ENCODE results near the gene CD33.
"Not testable (repeated sequence)": the region's sequence is repeated elsewhere in the genome, so short reads cannot be mapped to it uniquely, and the experiment has no call there.

CD33 gene

DNA sequence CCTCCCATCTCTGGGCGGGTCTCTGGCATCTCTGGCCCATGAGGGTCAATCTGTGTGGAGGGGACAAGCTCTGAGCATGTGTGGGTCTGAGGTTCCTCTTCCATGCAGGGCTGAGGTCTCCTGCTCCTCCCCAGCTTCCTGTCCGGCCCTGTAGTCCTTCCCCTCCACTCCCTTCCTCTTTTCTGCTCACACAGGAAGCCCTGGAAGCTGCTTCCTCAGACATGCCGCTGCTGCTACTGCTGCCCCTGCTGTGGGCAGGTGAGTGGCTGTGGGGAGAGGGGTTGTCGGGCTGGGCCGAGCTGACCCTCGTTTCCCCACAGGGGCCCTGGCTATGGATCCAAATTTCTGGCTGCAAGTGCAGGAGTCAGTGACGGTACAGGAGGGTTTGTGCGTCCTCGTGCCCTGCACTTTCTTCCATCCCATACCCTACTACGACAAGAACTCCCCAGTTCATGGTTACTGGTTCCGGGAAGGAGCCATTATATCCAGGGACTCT lies at the start of gene CD33:
Gene CD33, plus strand, starts transcription at position 183 of the 496 bp plus-strand sequence. Its CDS starts 39 bp downstream, at position 222.
- not testable (repeated sequence) for DNase-seq

- no peak for DNase-seq
Measured at GRCh38 chr19:51179256-51179655, 45.6 kb upstream of the CD33 start.

DNA sequence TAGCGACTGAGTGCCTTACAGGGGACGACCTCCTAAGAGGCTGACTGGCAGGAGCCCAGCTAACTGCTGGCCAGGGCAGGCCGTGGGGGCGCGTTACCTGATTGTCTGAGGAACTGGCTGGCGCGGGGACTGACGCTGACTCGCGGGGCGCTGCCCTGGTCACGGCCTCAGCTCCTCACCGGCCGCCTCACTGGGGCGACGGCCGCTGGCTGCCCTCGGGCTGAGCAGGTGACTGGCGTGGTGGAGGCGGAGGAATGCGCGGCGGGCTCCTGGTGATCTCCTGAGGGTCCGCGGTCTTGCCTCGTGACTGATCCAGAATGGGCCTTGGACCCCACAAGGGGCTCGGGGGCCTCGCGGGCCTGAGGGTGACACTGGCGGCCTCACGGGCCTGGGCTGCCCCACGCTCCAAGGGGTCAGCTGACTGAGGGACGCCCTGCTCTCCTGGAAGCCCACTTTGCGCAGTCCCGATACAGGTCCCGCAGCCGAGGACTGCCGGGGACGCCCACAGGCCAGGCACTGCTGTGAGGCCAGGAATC lies 43.4 kb upstream of the CD33 start:
- no peak for DNase-seq

DNA sequence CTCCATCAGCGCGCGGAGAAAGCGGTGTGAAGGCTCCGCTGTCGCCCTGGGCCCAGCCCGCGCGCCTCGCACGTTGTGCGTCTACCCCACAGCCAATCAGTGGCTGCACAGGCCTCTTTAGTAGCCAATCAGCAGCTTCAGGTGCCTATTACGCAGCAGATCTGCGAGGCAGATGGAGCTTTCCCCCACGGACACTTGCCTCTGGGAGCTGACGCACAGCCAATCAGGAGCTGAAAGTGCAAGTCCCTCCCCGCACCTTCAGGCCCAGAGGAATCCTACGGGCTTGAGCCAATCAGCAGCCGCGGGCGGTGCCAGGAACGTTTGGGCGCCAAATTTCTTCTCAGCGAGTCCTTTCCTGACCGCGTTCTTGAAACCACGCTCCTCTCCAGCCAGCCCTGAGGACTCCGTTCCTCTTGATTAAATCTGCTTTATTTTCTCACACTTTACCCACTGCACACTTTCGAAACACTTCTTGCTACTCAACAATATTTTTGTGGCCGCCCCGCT lies 42.9 kb upstream of the CD33 start:
- DNase-seq, result no peak

DNA sequence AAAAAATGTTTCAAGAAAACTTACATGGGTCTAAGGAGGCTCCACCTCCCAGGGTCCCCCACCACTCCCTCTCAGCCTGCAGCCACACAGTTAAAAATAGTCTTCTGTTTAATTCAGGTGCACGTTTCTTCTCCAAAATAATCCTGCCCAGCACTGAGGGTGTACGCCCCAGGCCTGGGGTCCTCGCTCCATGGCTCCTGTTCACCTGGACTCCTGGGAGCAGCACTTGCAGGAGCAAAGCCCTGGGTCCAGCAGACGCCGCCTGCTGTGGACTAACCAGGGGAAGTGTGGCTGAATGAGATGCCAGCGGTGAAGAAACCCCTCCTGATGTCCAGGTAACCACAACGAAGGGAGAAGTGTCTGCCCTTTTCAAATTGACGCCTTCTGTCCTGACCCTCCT lies 41.3 kb upstream of the CD33 start:
- no peak for DNase-seq

DNA sequence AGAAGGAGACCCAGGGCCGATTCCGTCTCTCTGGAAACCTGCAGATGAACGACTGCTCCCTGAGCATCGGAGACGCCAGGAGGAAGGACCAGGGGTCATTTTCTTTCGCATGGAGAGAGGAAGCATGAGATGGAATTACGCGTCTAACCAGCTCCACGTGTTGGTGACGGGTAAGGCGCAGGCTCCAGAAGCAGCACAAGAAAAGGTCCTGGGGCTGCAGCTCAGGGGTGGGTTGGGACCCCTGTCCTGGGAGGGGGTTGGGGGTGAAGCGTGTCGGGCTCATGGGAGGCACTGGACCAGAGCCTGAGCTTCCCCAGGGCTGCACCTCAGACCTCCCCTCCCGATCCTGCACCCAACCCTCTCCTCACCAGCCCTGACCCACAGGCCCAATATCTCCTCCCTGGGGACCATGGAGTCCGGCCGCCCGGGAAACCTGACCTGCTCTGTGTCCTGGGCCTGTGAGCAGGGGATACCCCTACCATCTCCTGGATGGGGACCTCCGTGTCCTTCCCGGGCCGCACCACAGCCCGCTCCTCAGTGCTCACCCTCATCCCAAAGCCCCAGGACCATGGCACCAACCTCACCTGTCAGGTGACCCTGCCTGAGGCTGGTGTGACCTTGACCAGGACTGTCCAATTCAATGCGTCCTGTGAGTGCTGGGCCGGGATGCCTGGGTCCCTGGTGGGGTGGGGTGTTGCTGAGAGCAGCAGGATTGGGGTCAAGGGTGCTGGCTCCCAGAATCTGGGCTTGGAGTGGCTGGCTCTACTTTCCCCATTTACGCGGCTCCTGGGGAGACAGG lies 39.6 kb upstream of the CD33 start:
- no peak for DNase-seq

DNA sequence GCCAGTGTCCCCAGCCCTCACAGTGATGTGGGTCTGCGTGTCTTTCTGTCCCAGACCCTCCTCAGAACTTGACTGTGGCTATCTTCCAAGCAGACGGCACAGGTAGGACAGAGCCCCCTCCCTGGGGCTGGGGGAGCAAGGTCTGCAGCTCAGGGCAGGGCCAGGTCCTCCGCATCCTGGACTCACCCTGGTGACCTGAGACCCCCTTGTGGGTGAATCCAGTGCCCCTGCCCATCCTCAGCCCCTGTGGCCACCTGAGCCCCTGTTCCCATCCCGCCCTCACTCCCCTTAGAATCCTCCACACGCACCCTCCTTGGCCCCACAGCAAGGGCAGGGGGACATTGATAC lies 39.0 kb upstream of the CD33 start:
- no peak for DNase-seq

DNA sequence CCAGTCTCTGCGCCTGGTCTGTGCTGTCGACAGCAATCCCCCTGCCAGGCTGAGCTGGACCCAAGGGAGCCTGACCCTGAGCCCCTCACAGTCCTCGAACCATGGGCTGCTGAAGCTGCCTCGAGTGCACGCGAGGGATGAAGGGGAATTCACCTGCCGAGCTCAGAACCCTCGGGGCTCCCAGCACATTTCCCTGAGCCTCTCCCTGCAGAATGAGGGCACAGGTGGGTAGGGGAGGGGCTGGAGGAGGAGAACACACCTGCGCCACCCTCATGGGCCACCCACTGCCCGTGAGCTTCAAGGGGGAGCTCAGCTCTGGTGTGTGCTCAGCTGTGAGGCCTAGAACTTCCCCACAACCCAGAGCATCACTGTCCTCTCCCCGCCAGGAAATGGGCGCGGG lies 38.6 kb upstream of the CD33 start:
- DNase-seq, result no peak

GRCh38 chr19:51187395-51188226 lies 37.3 kb upstream of the CD33 start:
- no peak for DNase-seq

- no peak for DNase-seq
Measured at GRCh38 chr19:51188227-51188559, 36.7 kb upstream of the CD33 start.

- no peak for DNase-seq
Measured at GRCh38 chr19:51192689-51193088, 32.2 kb upstream of the CD33 start.

GRCh38 chr19:51194527-51195315 lies 30.2 kb upstream of the CD33 start:
- DNase-seq, result no peak

DNA sequence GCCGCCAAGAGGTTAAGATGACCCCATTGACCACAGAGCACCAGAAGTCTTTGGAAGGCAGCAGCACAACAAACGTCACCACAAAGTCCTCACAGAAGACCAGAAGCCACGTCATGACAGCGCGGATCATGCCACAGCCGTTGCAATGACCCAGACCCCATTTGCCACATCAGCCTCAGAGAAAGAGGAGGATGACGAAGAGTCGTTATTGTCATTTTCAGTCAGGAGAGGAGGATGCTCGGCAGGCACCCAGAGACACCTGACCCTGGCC lies 29.6 kb upstream of the CD33 start:
- no peak for DNase-seq

- DNase-seq, result no peak
Measured at GRCh38 chr19:51195616-51196015, 29.3 kb upstream of the CD33 start.

- no peak for DNase-seq
Measured at GRCh38 chr19:51196181-51196580, 28.7 kb upstream of the CD33 start.

DNA sequence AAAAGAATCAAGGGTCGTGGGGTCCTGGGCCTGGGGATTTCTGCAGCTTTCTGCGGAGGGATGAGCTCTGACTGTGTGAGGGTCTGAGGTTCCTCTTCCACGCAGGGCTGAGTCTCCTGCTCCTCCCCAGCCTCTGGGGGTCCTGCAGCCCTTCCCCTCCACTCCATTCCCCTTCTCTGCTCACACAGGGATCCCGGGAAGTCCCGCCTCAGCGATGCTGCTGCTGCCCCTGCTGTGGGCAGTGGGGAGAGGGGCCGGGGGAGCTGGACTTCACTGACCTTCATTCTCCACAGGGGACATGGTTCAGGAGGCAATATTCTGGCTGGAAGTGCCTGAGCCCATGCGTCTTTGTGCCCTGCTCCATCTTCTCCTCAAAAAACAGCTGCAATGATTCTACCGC lies 26.2 kb upstream of the CD33 start:
- no peak for DNase-seq

DNA sequence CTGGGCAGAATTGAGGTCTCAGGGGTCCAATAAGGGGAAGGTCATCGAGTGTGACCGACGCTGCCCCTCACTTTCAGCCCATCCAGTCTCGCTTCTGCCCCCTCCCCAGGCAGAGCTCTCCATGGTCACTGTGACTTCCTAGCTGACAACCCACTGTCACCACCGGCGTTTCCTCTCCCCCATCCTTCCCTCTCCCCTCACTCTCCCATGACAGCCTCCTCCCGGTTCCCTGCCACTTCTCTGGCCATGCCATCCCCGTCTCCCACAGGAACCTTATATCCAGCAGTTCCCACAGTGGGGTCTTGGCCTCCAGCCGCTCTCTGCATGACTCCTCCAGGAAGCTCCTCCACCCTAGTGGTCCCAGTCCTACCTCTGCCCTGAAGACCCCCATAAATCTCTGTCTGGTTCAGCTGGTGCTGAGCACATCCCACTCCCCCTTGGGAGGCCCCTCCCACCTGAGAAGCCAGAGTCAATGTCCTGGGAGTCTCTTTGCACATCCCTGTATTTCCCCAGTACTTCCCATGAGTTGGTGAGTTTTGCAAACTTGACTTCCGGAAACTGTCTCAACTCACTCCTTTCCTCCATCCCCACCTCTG lies 24.7 kb upstream of the CD33 start:
- DNase-seq, result no peak

- no peak for DNase-seq
Measured at GRCh38 chr19:51201712-51202111, 23.2 kb upstream of the CD33 start.

- no peak for DNase-seq
Measured at GRCh38 chr19:51203916-51204315, 21.0 kb upstream of the CD33 start.

- DNase-seq, result no peak
Measured at GRCh38 chr19:51204321-51204720, 20.6 kb upstream of the CD33 start.

DNA sequence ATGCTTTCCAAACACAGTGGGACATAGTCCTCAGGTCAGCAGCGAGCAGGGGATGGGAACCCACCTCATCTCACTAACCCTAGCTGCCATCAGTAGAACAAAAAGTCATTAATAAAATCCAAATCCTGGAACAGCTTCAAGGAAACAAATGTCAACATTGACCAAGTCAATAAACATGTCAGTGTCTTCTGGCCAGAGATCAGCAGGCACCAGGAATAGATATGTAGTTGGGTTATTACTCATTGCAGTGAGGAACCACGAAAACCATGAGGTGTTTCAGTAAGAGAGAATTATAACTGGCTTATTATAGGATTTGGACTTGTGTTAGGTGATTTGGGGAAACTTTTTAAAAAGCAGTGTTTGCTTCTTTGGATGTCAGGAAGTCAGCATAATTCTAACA lies 17.1 kb upstream of the CD33 start:
- DNase-seq, result no peak

GRCh38 chr19:51210191-51210784 lies 14.6 kb upstream of the CD33 start:
- DNase-seq, result no peak
